A549 (cell line): ENCODE measurements around the gene A4GNT. TPM values are rescaled to one million over a fixed set of nuclear protein-coding genes. Genes with fewer than 3 reads are reported as not detected.

Experiments
- ATAC-seq, 2 experiments: fragments of 200-7000 bp in 1 of 2; fragments of >200 bp in 1 of 2; cut with Nextera tagmentation in 1 of 2; cut with Tn5 transposase in 1 of 2; 3 replicates each; pipeline versions ENCODE4 v1.8.0 to v1.9.1; 2018 to 2020; ENCODE audit warnings: mild to moderate bottlenecking in 1 of 2, moderate library complexity in 1 of 2
- CTCF ChIA-PET: fragments of 300-600 bp; sonication (Branson Sonifier 250); formaldehyde crosslinking; extraction: SDS; loops from one replicate; lab custom pipeline; 2021; ENCODE audit warnings: antibody characterized with exemption, inconsistent platforms; lab: Yijun Ruan, JAX
- POLR2A ChIA-PET: fragments of 350-600 bp; formaldehyde crosslinking; extraction: SDS; loops from one replicate; lab custom pipeline; 2021; ENCODE audit warnings: antibody characterized with exemption, inconsistent platforms; lab: Yijun Ruan, JAX
- DNase-seq, 2 experiments: peaks; one replicate each; pipeline versions ENCODE4 v3.0.0 to v3.0.0-alpha.2; 2011 to 2016; ENCODE audit warnings: low read depth in 1 of 2, low spot score in 1 of 2
- FAIRE-seq: peaks from 2 replicates; lab custom pipeline; 2011; peaks lifted over from hg19 to GRCh38; lab: Jason Lieb, UNC
- H3K27ac ChIP-seq, 2 experiments: fragments of >200 bp; sonication (Bioruptor Twin); formaldehyde crosslinking; 3 replicates each; pipeline ENCODE4 v1.5.1; 2016 to 2017
- H3K4me1 ChIP-seq: fragments of >200 bp; sonication (Bioruptor Twin); formaldehyde crosslinking; 3 replicates; pipeline ENCODE4 v1.6.1; 2016
- H3K4me2 ChIP-seq: fragments of >200 bp; sonication (Bioruptor Twin); formaldehyde crosslinking; 3 replicates; pipeline ENCODE4 v1.6.1; 2016
- H3K4me3 ChIP-seq: fragments of >200 bp; sonication (Bioruptor Twin); formaldehyde crosslinking; 3 replicates; pipeline ENCODE4 v1.5.1; 2016
- H3K9me3 ChIP-seq: fragments of >200 bp; sonication (Bioruptor Twin); formaldehyde crosslinking; 3 replicates; pipeline ENCODE4 v1.6.1; 2016
- CBX8 ChIP-seq: fragments of 200-600 bp; sonication (generic); IDR thresholded peaks from 2 replicates; pipeline ENCODE4 v1.6.1; 2016
- CEBPB ChIP-seq, 2 experiments: fragments of >200 bp in 1 of 2; sonication (Bioruptor Twin) in 1 of 2; formaldehyde crosslinking in 1 of 2; IDR thresholded peaks; 2 replicates each; pipeline ENCODE4 v1.6.1; 2012 to 2016
- EHF ChIP-seq: fragments of 250-450 bp; sonication (Bioruptor Pico); IDR thresholded peaks from 2 replicates; pipeline ENCODE4 v1.5.0; 2020; ENCODE audit warnings: mild to moderate bottlenecking
- EHMT2 ChIP-seq: fragments of 200-600 bp; sonication (generic); IDR thresholded peaks from 2 replicates; pipeline ENCODE4 v1.6.1; 2016; ENCODE audit warnings: antibody characterized with exemption, low read depth, mild to moderate bottlenecking, moderate library complexity
- EP300 ChIP-seq, 2 experiments: fragments of >200 bp; sonication (Bioruptor Twin); formaldehyde crosslinking; IDR thresholded peaks; 2 replicates in 1 of 2; 3 replicates in 1 of 2; pipeline ENCODE4 v1.6.1; 2016 to 2017
- FOSL2 ChIP-seq, 2 experiments: fragments of 450-650 bp in 1 of 2; fragments of >200 bp in 1 of 2; sonication (Bioruptor Twin) in 1 of 2; formaldehyde crosslinking; IDR thresholded peaks; 2 replicates each; pipeline versions ENCODE4 v1.5.0 to v1.6.1; 2016 to 2020; ENCODE audit warnings: mild to moderate bottlenecking in 1 of 2, moderate library complexity in 1 of 2
- FOXS1 ChIP-seq: fragments of 250-450 bp; sonication (Bioruptor Pico); IDR thresholded peaks from 2 replicates; pipeline ENCODE4 v1.5.0; 2020; ENCODE audit warnings: mild to moderate bottlenecking, moderate library complexity
- GATA3 ChIP-seq: IDR thresholded peaks from 2 replicates; pipeline ENCODE4 v1.6.1; 2012; ENCODE audit warnings: borderline replicate concordance
- HEYL ChIP-seq: fragments of 250-450 bp; sonication (Bioruptor Pico); IDR thresholded peaks from 2 replicates; pipeline ENCODE4 v1.8.0; 2021; ENCODE audit warnings: mild to moderate bottlenecking, moderate library complexity
- HOXA7 ChIP-seq: fragments of 250-450 bp; sonication (Bioruptor Pico); IDR thresholded peaks from 2 replicates; pipeline ENCODE4 v1.5.0; 2020; ENCODE audit warnings: mild to moderate bottlenecking, moderate library complexity
- HOXB13 ChIP-seq: fragments of 250-450 bp; sonication (Bioruptor Pico); IDR thresholded peaks from 2 replicates; pipeline ENCODE4 v1.5.0; 2020; ENCODE audit warnings: low read depth, mild to moderate bottlenecking, moderate library complexity
- JUN ChIP-seq, 2 experiments: fragments of >200 bp; sonication (Bioruptor Twin); formaldehyde crosslinking; IDR thresholded peaks; 2 replicates in 1 of 2; 3 replicates in 1 of 2; pipeline ENCODE4 v1.6.1; 2016 to 2017
- KDM1A ChIP-seq: fragments of 200-600 bp; sonication (generic); IDR thresholded peaks from 2 replicates; pipeline ENCODE4 v1.6.1; 2016; ENCODE audit warnings: low read depth, mild to moderate bottlenecking
- MAFK ChIP-seq: fragments of 450-650 bp; IDR thresholded peaks from 2 replicates; pipeline ENCODE4 v1.6.1; 2014; ENCODE audit not compliant: partially characterized antibody
- MAZ ChIP-seq: fragments of 150-350 bp; IDR thresholded peaks from 2 replicates; pipeline ENCODE4 v1.6.1; 2014; ENCODE audit warnings: antibody characterized with exemption, low read depth, low read length, borderline replicate concordance
- MYC ChIP-seq: IDR thresholded peaks from 2 replicates; pipeline ENCODE4 v1.6.1; 2012; ENCODE audit warnings: mild to moderate bottlenecking, inconsistent platforms, low read length, improper control_type of control experiment, borderline replicate concordance
- NPAS2 ChIP-seq: fragments of 250-450 bp; sonication (Bioruptor Pico); IDR thresholded peaks from 2 replicates; pipeline ENCODE4 v1.8.0; 2022; ENCODE audit warnings: mild to moderate bottlenecking, moderate library complexity, borderline replicate concordance
- NR3C1 ChIP-seq: fragments of >200 bp; sonication (Bioruptor Twin); formaldehyde crosslinking; IDR thresholded peaks from 3 replicates; pipeline ENCODE4 v1.6.1; 2017
- RCOR1 ChIP-seq: fragments of 150-350 bp; IDR thresholded peaks from 2 replicates; pipeline ENCODE4 v1.6.1; 2014; ENCODE audit warnings: antibody characterized with exemption, low read length, low read depth
- RFX5 ChIP-seq: fragments of 450-650 bp; IDR thresholded peaks from 2 replicates; pipeline ENCODE4 v1.7.1; 2014; ENCODE audit warnings: antibody characterized with exemption, mild to moderate bottlenecking, moderate library complexity
- TP53 ChIP-seq: fragments of 250-450 bp; sonication (Bioruptor Pico); IDR thresholded peaks from 2 replicates; pipeline ENCODE4 v1.5.0; 2021; ENCODE audit warnings: mild to moderate bottlenecking, moderate library complexity
- ZC3H11A ChIP-seq: fragments of 450-650 bp; IDR thresholded peaks from 2 replicates; pipeline ENCODE4 v1.6.1; 2014; ENCODE audit warnings: antibody characterized with exemption, mild to moderate bottlenecking
- ZSCAN20 ChIP-seq: fragments of 250-450 bp; sonication (Bioruptor Pico); IDR thresholded peaks from 2 replicates; pipeline ENCODE4 v1.8.0; 2022; ENCODE audit warnings: mild to moderate bottlenecking, moderate library complexity
- WGBS: methylation state at CpG from one replicate; pipeline ENCODE4 v1.1.6; 2017; ENCODE audit errors: missing lambda C conversion rate; 5-methylcytosine and 5-hydroxymethylcytosine counted together
- polyA plus RNA-seq, 4 experiments: library from polyadenylated mRNA; depleted of rRNA in 3 of 4; stranded (reverse); fragments of >200 nt; fragmentation: RNase III in 1 of 4; extraction: RNeasy Plus Mini Kit Qiagen cat#74134 plus additional on column Dnase treatment in 1 of 4; gene quantifications; 2 replicates in 3 of 4; 3 replicates in 1 of 4; pipeline ENCODE4 v1.2.3, GENCODE V29; 2011 to 2017
- TF ChIP-seq, protein P1 (sequence below): fragments of >200 bp; sonication (Bioruptor Twin); formaldehyde crosslinking; IDR thresholded peaks from 2 replicates; pipeline ENCODE4 v1.6.1; 2016
- TF ChIP-seq, protein P2 (sequence below): fragments of 450-650 bp; IDR thresholded peaks from 2 replicates; pipeline ENCODE4 v1.6.1; 2014; ENCODE audit warnings: antibody characterized with exemption
- TF ChIP-seq, protein P3 (sequence below): fragments of >200 bp; sonication (Bioruptor Twin); formaldehyde crosslinking; IDR thresholded peaks from 3 replicates; pipeline ENCODE4 v1.5.1; 2016
- TF ChIP-seq, protein P4 (sequence below): fragments of >200 bp; sonication (Bioruptor Twin); formaldehyde crosslinking; IDR thresholded peaks from 3 replicates; pipeline ENCODE4 v1.6.1; 2016
- TF ChIP-seq, protein P5 (sequence below): fragments of 150-350 bp; IDR thresholded peaks from 2 replicates; pipeline ENCODE4 v1.6.1; 2014; ENCODE audit warnings: low read depth, mild to moderate bottlenecking, low read length

Gene A4GNT
- polyA plus RNA-seq, 2 of the 4 experiments (the other 2 are of a cell fraction): not detected

DNA sequence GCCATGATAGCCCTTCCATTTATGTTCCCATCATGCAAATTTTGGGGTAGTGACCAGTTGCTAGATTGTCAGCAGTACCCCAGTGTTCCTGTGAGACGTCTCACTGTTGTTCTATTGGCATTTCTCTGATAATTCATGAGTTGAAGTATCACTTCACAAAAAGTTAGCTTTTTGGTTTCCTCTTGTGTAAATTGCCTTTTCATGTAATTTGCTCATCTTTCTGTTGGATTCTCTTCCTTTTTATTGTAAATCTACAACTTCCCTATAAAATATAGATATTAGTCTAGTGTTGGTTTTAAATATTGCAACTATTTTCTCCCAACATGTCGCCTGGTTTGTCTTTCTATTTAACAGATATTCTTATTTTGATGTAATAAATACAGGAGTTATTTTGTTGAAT is 7.5 kb upstream of the A4GNT start:
- Histone ChIP-seq H3K4me1 (no peaks in the 10 kb centered on the region), H3K9me3 (no peaks in the 10 kb centered on the region), H3K4me2 (no peak overlapping the region), H3K4me3 (no peak overlapping the region), H3K27ac (no peak overlapping the region)
- TF ChIP-seq FOXS1: no peak
- TF ChIP-seq HOXA7 (CRISPR knock-in tag): no peak
- no peak for TF ChIP-seq TP53
- TF ChIP-seq, protein P1, sequence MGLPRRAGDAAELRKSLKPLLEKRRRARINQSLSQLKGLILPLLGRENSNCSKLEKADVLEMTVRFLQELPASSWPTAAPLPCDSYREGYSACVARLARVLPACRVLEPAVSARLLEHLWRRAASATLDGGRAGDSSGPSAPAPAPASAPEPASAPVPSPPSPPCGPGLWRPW: no peak
- no peak for TF ChIP-seq EHF
- TF ChIP-seq ZC3H11A: no peak
- no peak for TF ChIP-seq FOSL2 (IDR thresholded peaks at IDR 0.05)
- no peak for TF ChIP-seq FOSL2 (CRISPR knock-in tag; IDR thresholded peaks at IDR 0.05)
- TF ChIP-seq RCOR1: no peak
- TF ChIP-seq MAZ: no peak
- TF ChIP-seq KDM1A: no peak
- no peak for TF ChIP-seq ZSCAN20 (CRISPR knock-in tag)
- TF ChIP-seq NR3C1: no peak
- TF ChIP-seq RFX5: no peak
- no peak for TF ChIP-seq GATA3
- no peak for TF ChIP-seq MYC
- POLR2A ChIA-PET: no interaction called here
- DNase-seq (no peak), ATAC-seq (no peak), FAIRE-seq (no peak)
- 15% methylated on average over 2 of the region's 2 CpGs for WGBS
- CTCF ChIA-PET: no interaction called here

DNA sequence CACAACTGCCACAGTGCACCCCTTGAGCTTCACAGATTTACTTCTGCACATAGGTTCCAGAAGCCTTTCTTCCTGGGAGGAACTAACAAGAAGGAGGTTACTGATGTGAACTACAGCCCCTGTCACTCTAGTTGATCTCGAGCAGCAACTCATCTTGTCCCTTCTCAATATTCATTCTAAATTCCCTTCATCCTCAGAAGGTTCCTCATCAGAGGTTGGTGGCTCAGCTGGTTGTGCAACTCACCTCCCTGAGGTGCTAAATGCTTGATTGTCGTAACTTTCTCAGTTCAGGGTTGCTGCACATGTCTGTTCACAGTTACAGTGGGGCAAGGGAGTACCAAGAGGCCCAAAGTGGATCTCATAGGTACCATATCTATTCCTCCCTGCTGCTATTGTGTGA is 5.7 kb upstream of the A4GNT start:
- no peak for DNase-seq
- Histone ChIP-seq H3K4me2 (no peak overlapping the region), H3K9me3 (no peaks in the 10 kb centered on the region), H3K4me3 (no peak overlapping the region), H3K4me1 (no peaks in the 10 kb centered on the region), H3K27ac (no peak overlapping the region)
- 22% methylated on average over 2 of the region's 2 CpGs for WGBS
- no peak for TF ChIP-seq NPAS2 (CRISPR knock-in tag)
- TF ChIP-seq GATA3: no peak
- TF ChIP-seq, protein P2, sequence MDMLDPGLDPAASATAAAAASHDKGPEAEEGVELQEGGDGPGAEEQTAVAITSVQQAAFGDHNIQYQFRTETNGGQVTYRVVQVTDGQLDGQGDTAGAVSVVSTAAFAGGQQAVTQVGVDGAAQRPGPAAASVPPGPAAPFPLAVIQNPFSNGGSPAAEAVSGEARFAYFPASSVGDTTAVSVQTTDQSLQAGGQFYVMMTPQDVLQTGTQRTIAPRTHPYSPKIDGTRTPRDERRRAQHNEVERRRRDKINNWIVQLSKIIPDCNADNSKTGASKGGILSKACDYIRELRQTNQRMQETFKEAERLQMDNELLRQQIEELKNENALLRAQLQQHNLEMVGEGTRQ: no peak
- TF ChIP-seq MAFK: no peak
- TF ChIP-seq, protein P3, sequence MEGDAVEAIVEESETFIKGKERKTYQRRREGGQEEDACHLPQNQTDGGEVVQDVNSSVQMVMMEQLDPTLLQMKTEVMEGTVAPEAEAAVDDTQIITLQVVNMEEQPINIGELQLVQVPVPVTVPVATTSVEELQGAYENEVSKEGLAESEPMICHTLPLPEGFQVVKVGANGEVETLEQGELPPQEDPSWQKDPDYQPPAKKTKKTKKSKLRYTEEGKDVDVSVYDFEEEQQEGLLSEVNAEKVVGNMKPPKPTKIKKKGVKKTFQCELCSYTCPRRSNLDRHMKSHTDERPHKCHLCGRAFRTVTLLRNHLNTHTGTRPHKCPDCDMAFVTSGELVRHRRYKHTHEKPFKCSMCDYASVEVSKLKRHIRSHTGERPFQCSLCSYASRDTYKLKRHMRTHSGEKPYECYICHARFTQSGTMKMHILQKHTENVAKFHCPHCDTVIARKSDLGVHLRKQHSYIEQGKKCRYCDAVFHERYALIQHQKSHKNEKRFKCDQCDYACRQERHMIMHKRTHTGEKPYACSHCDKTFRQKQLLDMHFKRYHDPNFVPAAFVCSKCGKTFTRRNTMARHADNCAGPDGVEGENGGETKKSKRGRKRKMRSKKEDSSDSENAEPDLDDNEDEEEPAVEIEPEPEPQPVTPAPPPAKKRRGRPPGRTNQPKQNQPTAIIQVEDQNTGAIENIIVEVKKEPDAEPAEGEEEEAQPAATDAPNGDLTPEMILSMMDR: no peak
- TF ChIP-seq, protein P4, sequence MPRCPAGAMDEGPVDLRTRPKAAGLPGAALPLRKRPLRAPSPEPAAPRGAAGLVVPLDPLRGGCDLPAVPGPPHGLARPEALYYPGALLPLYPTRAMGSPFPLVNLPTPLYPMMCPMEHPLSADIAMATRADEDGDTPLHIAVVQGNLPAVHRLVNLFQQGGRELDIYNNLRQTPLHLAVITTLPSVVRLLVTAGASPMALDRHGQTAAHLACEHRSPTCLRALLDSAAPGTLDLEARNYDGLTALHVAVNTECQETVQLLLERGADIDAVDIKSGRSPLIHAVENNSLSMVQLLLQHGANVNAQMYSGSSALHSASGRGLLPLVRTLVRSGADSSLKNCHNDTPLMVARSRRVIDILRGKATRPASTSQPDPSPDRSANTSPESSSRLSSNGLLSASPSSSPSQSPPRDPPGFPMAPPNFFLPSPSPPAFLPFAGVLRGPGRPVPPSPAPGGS: no peak
- no peak for TF ChIP-seq MAZ
- TF ChIP-seq EHMT2: no peak
- TF ChIP-seq JUN (IDR thresholded peaks at IDR 0.05): no peak
- FAIRE-seq: no peak
- ChIA-PET POLR2A (no interaction called here), CTCF (no interaction called here)
- no peak for ATAC-seq

DNA sequence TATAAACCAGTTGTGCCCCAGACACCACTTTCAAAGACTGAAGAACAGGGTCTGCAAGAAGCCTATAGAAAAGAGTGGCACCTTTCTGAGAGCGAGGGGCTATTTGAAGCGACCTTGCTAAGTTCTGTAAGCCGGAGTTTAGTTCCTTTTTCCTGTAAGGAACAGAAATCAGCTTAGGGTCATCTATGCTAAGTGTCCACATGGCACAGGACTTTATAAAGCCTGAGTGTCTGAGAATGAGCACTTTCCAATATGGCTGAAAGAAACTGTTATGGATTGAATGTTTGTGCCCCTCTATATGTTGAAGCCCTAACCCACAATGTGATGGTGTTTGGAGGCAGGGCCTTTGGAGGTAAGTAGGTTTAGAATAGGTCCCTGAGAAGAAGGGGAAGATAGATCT is 4.0 kb upstream of the A4GNT start:
- POLR2A ChIA-PET: no interaction called here
- Histone ChIP-seq H3K9me3 (no peaks in the 10 kb centered on the region), H3K4me3 (no peak overlapping the region), H3K27ac (no peak overlapping the region), H3K4me2 (no peak overlapping the region), H3K4me1 (no peaks in the 10 kb centered on the region)
- 59% methylated on average over 3 of the region's 3 CpGs for WGBS
- CTCF ChIA-PET: no interaction called here
- DNase-seq (no peak), FAIRE-seq (no peak), ATAC-seq (no peak)
- TF ChIP-seq HEYL (CRISPR knock-in tag) (no peak), FOSL2 (IDR thresholded peaks at IDR 0.05) (no peak), FOSL2 (CRISPR knock-in tag; IDR thresholded peaks at IDR 0.05) (no peak), EP300 (IDR thresholded peaks at IDR 0.05) (no peak), CEBPB (IDR thresholded peaks at IDR 0.05) (no peak), MAFK (no peak), HOXB13 (CRISPR knock-in tag) (no peak), CBX8 (no peak)
- TF ChIP-seq, protein P2: no peak
- TF ChIP-seq, protein P5, sequence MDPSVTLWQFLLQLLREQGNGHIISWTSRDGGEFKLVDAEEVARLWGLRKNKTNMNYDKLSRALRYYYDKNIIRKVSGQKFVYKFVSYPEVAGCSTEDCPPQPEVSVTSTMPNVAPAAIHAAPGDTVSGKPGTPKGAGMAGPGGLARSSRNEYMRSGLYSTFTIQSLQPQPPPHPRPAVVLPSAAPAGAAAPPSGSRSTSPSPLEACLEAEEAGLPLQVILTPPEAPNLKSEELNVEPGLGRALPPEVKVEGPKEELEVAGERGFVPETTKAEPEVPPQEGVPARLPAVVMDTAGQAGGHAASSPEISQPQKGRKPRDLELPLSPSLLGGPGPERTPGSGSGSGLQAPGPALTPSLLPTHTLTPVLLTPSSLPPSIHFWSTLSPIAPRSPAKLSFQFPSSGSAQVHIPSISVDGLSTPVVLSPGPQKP: no peak
- TF ChIP-seq, all 56 proteins: peak for 0
